Endodermal cell (in vitro differentiated cells): ENCODE measurements around the gene SAMD5. TPM values are rescaled to one million over a fixed set of nuclear protein-coding genes. Genes with fewer than 3 reads are reported as not detected.

ENCODE experiments used
- DNase-seq: peaks from one replicate; pipeline ENCODE4 v3.0.0-alpha.2; 2017
- H3K27ac ChIP-seq: 2 replicates; pipeline ENCODE4 v1.5.1; 2013; ENCODE audit warnings: mild to moderate bottlenecking, low read depth, low read length, moderate library complexity
- H3K27me3 ChIP-seq: 2 replicates; pipeline ENCODE4 v1.6.1; 2013; ENCODE audit warnings: mild to moderate bottlenecking, low read length, moderate library complexity; ENCODE audit not compliant: insufficient read depth, control insufficient read depth, poor library complexity, severe bottlenecking
- H3K36me3 ChIP-seq: 2 replicates; pipeline ENCODE4 v1.7.0; 2013; ENCODE audit warnings: mild to moderate bottlenecking, low read length, moderate library complexity; ENCODE audit not compliant: control insufficient read depth, insufficient read depth
- H3K4me1 ChIP-seq: one replicate; pipeline ENCODE4 v1.7.0; 2013; ENCODE audit warnings: low read length; ENCODE audit not compliant: control insufficient read depth, insufficient read depth
- H3K4me3 ChIP-seq: 2 replicates; pipeline ENCODE4 v1.5.1; 2013; ENCODE audit warnings: mild to moderate bottlenecking, low read length, moderate library complexity
- H3K9ac ChIP-seq: 2 replicates; pipeline ENCODE4 v1.6.1; 2013; ENCODE audit warnings: mild to moderate bottlenecking, low read length, moderate library complexity; ENCODE audit not compliant: poor library complexity, severe bottlenecking; ENCODE audit errors: extremely low read depth
- H3K9me3 ChIP-seq: 2 replicates; pipeline ENCODE4 v1.6.1; 2013; ENCODE audit warnings: mild to moderate bottlenecking, low read length, moderate library complexity; ENCODE audit not compliant: control insufficient read depth
- H3K27ac Mint-ChIP-seq: 2 replicates; pipeline ENCODE4 v1.8.0; 2020; ENCODE audit warnings: mixed read lengths
- H3K27me3 Mint-ChIP-seq: 2 replicates; pipeline ENCODE4 v1.8.0; 2021; ENCODE audit warnings: mild to moderate bottlenecking, mixed read lengths; ENCODE audit not compliant: insufficient read depth
- H3K36me3 Mint-ChIP-seq: 2 replicates; pipeline ENCODE4 v1.8.0; 2020; ENCODE audit warnings: low read depth, mixed read lengths
- H3K4me1 Mint-ChIP-seq: 2 replicates; pipeline ENCODE4 v1.8.0; 2020; ENCODE audit warnings: mixed read lengths
- H3K4me3 Mint-ChIP-seq: 2 replicates; pipeline ENCODE4 v1.8.0; 2020; ENCODE audit warnings: mild to moderate bottlenecking, moderate library complexity, mixed read lengths
- H3K9me3 Mint-ChIP-seq: 2 replicates; pipeline ENCODE4 v1.8.0; 2020; ENCODE audit warnings: mild to moderate bottlenecking, mixed read lengths
- WGBS, 2 experiments: methylation state at CpG; one replicate each; pipeline versions ENCODE4 v1.1.5 to v1.1.7; 2013; ENCODE audit warnings: missing lambda C conversion rate in 2 of 2, mixed read lengths in 1 of 2; ENCODE audit not compliant: insufficient coverage in 1 of 2, insufficient read length in 1 of 2; 5-methylcytosine and 5-hydroxymethylcytosine counted together
- total RNA-seq, 2 donors: library from RNA; stranded (reverse); fragmentation: NEBNext Ultra II Directional in 1 of 2; extraction: Animal tissue kit (Norgen Biotek cat#: 25700) in 1 of 2; gene quantifications; 2 replicates in 1 of 2; 3 replicates in 1 of 2; pipeline ENCODE4 v1.2.1, GENCODE V29; 2021
- TF ChIP-seq, protein P1 (sequence below): fragments of 200-600 bp; sonication (generic); conservative IDR thresholded peaks from 2 replicates; pipeline ENCODE4 v1.5.0; 2021; ENCODE audit warnings: antibody characterized with exemption, mild to moderate bottlenecking

SAMD5 gene
- total RNA-seq, 2 donors from 2014 or later, result 0.69 to 0.99 TPM

DNA sequence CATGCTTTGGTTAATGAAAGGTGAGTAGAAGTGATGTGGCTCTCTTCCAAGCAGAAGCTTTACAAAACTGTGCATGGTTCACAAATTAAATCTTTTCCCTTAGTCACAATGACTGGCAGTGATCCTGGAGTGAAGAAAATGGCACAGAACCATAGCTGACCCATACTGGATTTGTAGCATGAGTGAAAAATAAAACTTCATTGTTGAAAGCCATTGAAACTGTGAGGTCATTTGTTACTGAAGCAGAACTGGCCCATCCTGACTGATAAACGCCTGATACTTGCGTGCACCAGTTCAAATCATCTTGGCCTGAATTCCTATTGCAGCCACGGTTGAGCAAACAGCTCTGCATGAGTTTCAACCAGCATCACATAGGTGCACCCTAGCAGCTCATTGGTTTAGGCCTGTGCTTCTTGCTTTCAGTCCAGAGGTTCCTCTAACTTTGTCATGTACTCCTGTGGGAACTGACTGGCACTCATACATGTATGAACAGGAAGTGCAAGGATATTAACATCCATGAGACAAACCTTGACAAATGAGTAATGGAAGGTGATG is 40.5 kb downstream of the SAMD5 start:
- Histone ChIP-seq H3K9me3 (no peaks in the 10 kb centered on the region), H3K9ac (no peak overlapping the region), H3K27ac (no peak overlapping the region), H3K4me3 (no peak overlapping the region), H3K27me3 (no peaks in the 10 kb centered on the region), H3K36me3 (peaks cover 3% of the 10 kb centered on the region), H3K4me1 (no peaks in the 10 kb centered on the region)
- no peak for DNase-seq
- WGBS, 2 experiments, result 93 to 94% methylated on average over 3 of the region's 3 CpGs
- H3K27ac Mint-ChIP-seq, result no peak overlapping the region
- H3K9me3 Mint-ChIP-seq, result no peaks in the 10 kb centered on the region
- H3K4me3 Mint-ChIP-seq, result no peak overlapping the region
- no peaks in the 10 kb centered on the region for H3K36me3 Mint-ChIP-seq
- TF ChIP-seq, protein P1, sequence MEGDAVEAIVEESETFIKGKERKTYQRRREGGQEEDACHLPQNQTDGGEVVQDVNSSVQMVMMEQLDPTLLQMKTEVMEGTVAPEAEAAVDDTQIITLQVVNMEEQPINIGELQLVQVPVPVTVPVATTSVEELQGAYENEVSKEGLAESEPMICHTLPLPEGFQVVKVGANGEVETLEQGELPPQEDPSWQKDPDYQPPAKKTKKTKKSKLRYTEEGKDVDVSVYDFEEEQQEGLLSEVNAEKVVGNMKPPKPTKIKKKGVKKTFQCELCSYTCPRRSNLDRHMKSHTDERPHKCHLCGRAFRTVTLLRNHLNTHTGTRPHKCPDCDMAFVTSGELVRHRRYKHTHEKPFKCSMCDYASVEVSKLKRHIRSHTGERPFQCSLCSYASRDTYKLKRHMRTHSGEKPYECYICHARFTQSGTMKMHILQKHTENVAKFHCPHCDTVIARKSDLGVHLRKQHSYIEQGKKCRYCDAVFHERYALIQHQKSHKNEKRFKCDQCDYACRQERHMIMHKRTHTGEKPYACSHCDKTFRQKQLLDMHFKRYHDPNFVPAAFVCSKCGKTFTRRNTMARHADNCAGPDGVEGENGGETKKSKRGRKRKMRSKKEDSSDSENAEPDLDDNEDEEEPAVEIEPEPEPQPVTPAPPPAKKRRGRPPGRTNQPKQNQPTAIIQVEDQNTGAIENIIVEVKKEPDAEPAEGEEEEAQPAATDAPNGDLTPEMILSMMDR, result no peak
- H3K27me3 Mint-ChIP-seq, result peaks cover 15% of the 10 kb centered on the region
- H3K4me1 Mint-ChIP-seq, result peaks cover 5% of the 10 kb centered on the region

DNA sequence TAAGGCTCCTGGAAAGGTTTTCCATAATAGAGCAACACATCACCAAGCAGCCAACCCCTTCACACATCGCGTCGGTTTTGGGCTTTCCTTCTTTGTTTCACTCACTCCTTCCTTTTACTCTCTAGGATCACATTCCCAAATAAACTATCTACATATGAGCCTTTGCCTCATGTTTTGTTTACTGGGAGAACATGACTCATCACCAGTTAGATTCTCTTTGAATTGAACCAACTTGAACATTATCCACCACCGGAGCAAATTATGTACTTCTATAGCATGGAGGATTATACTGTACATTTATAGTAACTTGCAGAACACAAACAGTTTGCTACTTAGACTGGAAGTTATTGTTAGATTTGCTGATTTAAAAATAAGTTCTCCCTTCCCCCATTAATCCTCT is 41.0 kb downstream of the SAMD5 start:
- Mint-ChIP-seq H3K36me3 (no peaks in the 10 kb centered on the region), H3K4me3 (no peak overlapping the region), H3K27ac (no peak overlapping the region), H3K4me1 (peaks cover 5% of the 10 kb centered on the region), H3K27me3 (peaks cover 13% of the 10 kb centered on the region), H3K9me3 (no peaks in the 10 kb centered on the region)
- DNase-seq, result no peak
- Histone ChIP-seq H3K9ac (no peak overlapping the region), H3K4me1 (no peaks in the 10 kb centered on the region), H3K27ac (no peak overlapping the region), H3K9me3 (no peaks in the 10 kb centered on the region), H3K36me3 (peaks cover 3% of the 10 kb centered on the region), H3K4me3 (no peak overlapping the region), H3K27me3 (no peaks in the 10 kb centered on the region)
- TF ChIP-seq, protein P1, result no peak
- 97 to 100% methylated on average over 3 to 4 of the region's 4 CpGs for WGBS, 2 experiments

DNA sequence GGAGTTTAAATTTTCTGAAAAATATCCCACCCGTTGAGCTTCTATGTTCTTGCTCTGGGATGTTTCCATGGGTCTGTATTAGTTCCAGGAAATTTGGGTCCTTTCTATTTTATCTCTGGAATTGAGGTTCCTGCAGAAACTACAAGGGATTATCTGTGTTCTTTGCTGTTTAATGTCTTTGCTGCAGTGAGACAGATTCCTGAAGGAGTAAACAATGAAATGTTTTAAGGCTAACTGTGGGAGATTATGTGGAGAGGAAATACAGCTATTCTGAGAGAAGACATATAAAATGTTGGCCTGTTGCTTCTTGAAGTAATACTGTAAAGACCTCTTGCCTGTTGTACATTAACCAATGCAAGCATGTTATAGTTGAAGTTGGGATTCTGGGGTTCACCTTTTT is 43.5 kb downstream of the SAMD5 start:
- TF ChIP-seq, protein P1, result no peak

More for the DNA sequence above, 43.5 kb downstream of the SAMD5 start:
- Mint-ChIP-seq H3K4me1 (peaks cover 2% of the 10 kb centered on the region), H3K9me3 (no peaks in the 10 kb centered on the region), H3K36me3 (no peaks in the 10 kb centered on the region), H3K27ac (no peak overlapping the region), H3K4me3 (no peak overlapping the region), H3K27me3 (peaks cover 11% of the 10 kb centered on the region)
- WGBS, 2 experiments, result 95% methylated on average over 1 of the region's 1 CpG; no CpG with 5 or more reads in 1 of the 2 experiments
- no peak overlapping the region for H3K4me3 ChIP-seq
- no peaks in the 10 kb centered on the region for H3K9me3 ChIP-seq
- H3K9ac ChIP-seq, result no peak overlapping the region
- no peak for DNase-seq
- H3K4me1 ChIP-seq, result no peaks in the 10 kb centered on the region
- no peaks in the 10 kb centered on the region for H3K27me3 ChIP-seq
- no peak overlapping the region for H3K27ac ChIP-seq
- peaks cover 3% of the 10 kb centered on the region for H3K36me3 ChIP-seq
